CD4-positive, alpha-beta T cell treated with Interleukin-6 at 100 ng/mL for 8 hours (primary cell): ENCODE data around the gene ARCN1.

Experiments
- DNase-seq: peaks from one replicate; pipeline ENCODE4 v3.0.0-alpha.2; 2020; ENCODE audit warnings: mixed read lengths, low spot score

The ARCN1 gene

GRCh38 chr11:118639899-118640298 is 67.7 kb downstream of the ARCN1 start:
- no peak for DNase-seq

GRCh38 chr11:118640332-118641154 is 68.3 kb downstream of the ARCN1 start:
- no peak for DNase-seq

GRCh38 chr11:118641397-118642019 is 69.3 kb downstream of the ARCN1 start:
- no peak for DNase-seq

- DNase-seq: no peak
Measured at GRCh38 chr11:118643142-118643994, 71.2 kb downstream of the ARCN1 start.

- no peak for DNase-seq
Measured at GRCh38 chr11:118643995-118644345, 71.8 kb downstream of the ARCN1 start.

- no peak for DNase-seq
Measured at GRCh38 chr11:118644496-118644895, 72.3 kb downstream of the ARCN1 start.

GRCh38 chr11:118645066-118645715 is 73.0 kb downstream of the ARCN1 start:
- DNase-seq: no peak

GRCh38 chr11:118646393-118646792 is 74.2 kb downstream of the ARCN1 start:
- DNase-seq: no peak

- DNase-seq: no peak
Measured at GRCh38 chr11:118648291-118648690, 76.1 kb downstream of the ARCN1 start.

GRCh38 chr11:118649941-118650340 is 77.7 kb downstream of the ARCN1 start:
- DNase-seq: no peak

- DNase-seq: no peak
Measured at GRCh38 chr11:118650366-118650765, 78.2 kb downstream of the ARCN1 start.

- no peak for DNase-seq
Measured at GRCh38 chr11:118651820-118652219, 79.6 kb downstream of the ARCN1 start.
